ENCODE measurements around the gene SDC4. TPM values are rescaled to one million over a fixed set of nuclear protein-coding genes. Genes with fewer than 3 reads are reported as not detected.

The SDC4 gene
- total RNA-seq, 4 donors from 2014 or later = 41.2 to 72.5 (median 63.4) TPM

- Histone ChIP-seq H3K27me3 (no peaks in the 10 kb centered on the region), H3K27ac (peak overlapping the region in 1 of 4 donors; percentile 22), H3K9me3 (no peaks in the 10 kb centered on the region), H3K4me3 (no peak overlapping the region), H3K36me3 (peaks cover 0 to 47% (median 7%) of the 10 kb centered on the region in 3 donors), H3K4me1 (peaks cover 0 to 46% (median 15%) of the 10 kb centered on the region in 4 donors)
- 88 to 90% methylated on average over 5 of the region's 5 CpGs for WGBS, 2 donors
- no peak for DNase-seq (ENCODE audit: low spot score in 2 of 2)
- TF ChIP-seq EP300 (IDR thresholded peaks at IDR 0.05) = no peak
- no peak for TF ChIP-seq POLR2A (IDR thresholded peaks at IDR 0.05)
- no peak for TF ChIP-seq CTCF (IDR thresholded peaks at IDR 0.05)
Observed at GRCh38 chr20:45365444-45365970, 17.3 kb upstream of the SDC4 start.

GRCh38 chr20:45363611-45364492, 15.6 kb upstream of the SDC4 start:
- Histone ChIP-seq H3K4me1 (peaks cover 0 to 62% (median 25%) of the 10 kb centered on the region in 4 donors), H3K27me3 (no peaks in the 10 kb centered on the region), H3K9me3 (no peaks in the 10 kb centered on the region), H3K4me3 (peak overlapping the region; percentile 71 to 95 (median 78)), H3K27ac (peak overlapping the region; percentile 92 to 97 (median 95)), H3K36me3 (peaks cover 0 to 39% (median 7%) of the 10 kb centered on the region in 3 donors)
- 16 to 24% methylated on average over 17 to 23 of the region's 23 CpGs for WGBS, 2 donors
- no peak for TF ChIP-seq CTCF (IDR thresholded peaks at IDR 0.05)
- TF ChIP-seq POLR2A (IDR thresholded peaks at IDR 0.05) = no peak
- TF ChIP-seq EP300 (IDR thresholded peaks at IDR 0.05) = no peak
- no peak for DNase-seq (ENCODE audit: low spot score in 2 of 2)

- H3K4me3 ChIP-seq = peak within 1 kb of the TSS; percentile 71 to 95 (median 78)
- no peaks in the 10 kb centered on the region for H3K9me3 ChIP-seq
- H3K27me3 ChIP-seq = no peaks in the 10 kb centered on the region
- H3K27ac ChIP-seq = peak within 1 kb of the TSS; percentile 92 to 97 (median 95)
- H3K36me3 ChIP-seq = peaks cover 0 to 32% (median 7%) of the 10 kb centered on the region in 3 donors
- DNase-seq (ENCODE audit: low spot score in 2 of 2) = peak; percentile 96 to 98
- 0% methylated on average over 45 to 48 of the region's 55 CpGs for WGBS, 2 donors
- peaks cover 2 to 71% (median 33%) of the 10 kb centered on the region in 4 donors for H3K4me1 ChIP-seq
- TF ChIP-seq CTCF (IDR thresholded peaks at IDR 0.05) (peak; percentile 90 to 95 (median 91)), EP300 (IDR thresholded peaks at IDR 0.05) (peak; percentile 97 to 99), POLR2A (IDR thresholded peaks at IDR 0.05) (peak; percentile 78 to 92)
Observed at GRCh38 chr20:45362804-45363610, 14.8 kb upstream of the SDC4 start, which contains the start of gene SYS1. TSS of gene SYS1 (plus strand) at chr20:45363156. CDS start at chr20:45363532, 376 bp downstream.

- no peaks in the 10 kb centered on the region for H3K27me3 ChIP-seq
- peaks cover 0 to 20% (median 4%) of the 10 kb centered on the region in 3 donors for H3K36me3 ChIP-seq
- H3K27ac ChIP-seq = peak overlapping the region in 2 of 4 donors; percentile 97
- H3K9me3 ChIP-seq = no peaks in the 10 kb centered on the region
- WGBS, 2 donors = 79 to 80% methylated on average over 6 of the region's 6 CpGs
- DNase-seq (ENCODE audit: low spot score in 2 of 2) = no peak
- H3K4me1 ChIP-seq = peaks cover 2 to 75% (median 33%) of the 10 kb centered on the region in 4 donors
- TF ChIP-seq POLR2A (IDR thresholded peaks at IDR 0.05) (no peak), EP300 (IDR thresholded peaks at IDR 0.05) (no peak), CTCF (IDR thresholded peaks at IDR 0.05) (no peak)
- H3K4me3 ChIP-seq = no peak overlapping the region
Observed at GRCh38 chr20:45361793-45362192, 13.6 kb upstream of the SDC4 start.
